HepG2 (cell line): ENCODE data around the gene ETFB. TPM values are rescaled to one million over a fixed set of nuclear protein-coding genes. Genes with fewer than 3 reads are reported as not detected.

Experiments used
- EED ChIP-seq: sonication (generic); formaldehyde crosslinking; IDR thresholded peaks from 2 replicates; pipeline ENCODE4 v1.5.0; 2020; ENCODE audit warnings: mild to moderate bottlenecking, missing genetic modification reagents
- HOXA3 ChIP-seq: sonication (generic); formaldehyde crosslinking; IDR thresholded peaks from 2 replicates; pipeline ENCODE4 v1.5.0; 2020; ENCODE audit warnings: missing genetic modification reagents
- KDM4B ChIP-seq: sonication (generic); formaldehyde crosslinking; IDR thresholded peaks from 2 replicates; pipeline ENCODE4 v1.4.0; 2020; ENCODE audit warnings: missing genetic modification reagents
- ONECUT2 ChIP-seq: sonication (generic); formaldehyde crosslinking; IDR thresholded peaks from 2 replicates; pipeline ENCODE4 v1.4.0; 2020; ENCODE audit warnings: missing genetic modification reagents
- PRDM4 ChIP-seq: sonication (generic); formaldehyde crosslinking; IDR thresholded peaks from 2 replicates; pipeline ENCODE4 v1.9.0; 2021; ENCODE audit warnings: missing genetic modification reagents, borderline replicate concordance
- RBFOX2 ChIP-seq: fragments of 200-400 bp; formaldehyde crosslinking; IDR thresholded peaks from 2 replicates; pipeline ENCODE4 v1.6.1; 2017; ENCODE audit warnings: low read depth, mild to moderate bottlenecking, low read length
- RFXANK ChIP-seq: IDR thresholded peaks from 2 replicates; pipeline ENCODE4 v1.6.1; 2016
- SIN3B ChIP-seq: fragments of 150-350 bp; IDR thresholded peaks from 2 replicates; pipeline ENCODE4 v1.6.1; 2014; ENCODE audit warnings: low read length
- SNAPC2 ChIP-seq: sonication (generic); formaldehyde crosslinking; IDR thresholded peaks from 2 replicates; pipeline ENCODE4 v1.8.1; 2022; ENCODE audit warnings: mild to moderate bottlenecking, missing genetic modification reagents
- SP140L ChIP-seq: sonication (generic); formaldehyde crosslinking; IDR thresholded peaks from 2 replicates; pipeline ENCODE4 v1.4.0; 2020; ENCODE audit warnings: missing genetic modification reagents, borderline replicate concordance
- ZBTB1 ChIP-seq: sonication (generic); formaldehyde crosslinking; IDR thresholded peaks from 2 replicates; pipeline ENCODE4 v1.4.0; 2020; ENCODE audit warnings: missing genetic modification reagents, borderline replicate concordance
- ZFP37 ChIP-seq: sonication (generic); formaldehyde crosslinking; IDR thresholded peaks from 2 replicates; pipeline ENCODE4 v1.4.0; 2020; ENCODE audit warnings: missing genetic modification reagents, borderline replicate concordance
- ZFYVE20 ChIP-seq: sonication (generic); formaldehyde crosslinking; IDR thresholded peaks from 2 replicates; pipeline ENCODE4 v1.8.0; 2023; ENCODE audit warnings: low read depth, mild to moderate bottlenecking, moderate library complexity, missing genetic modification reagents, borderline replicate concordance
- ZNF10 ChIP-seq: sonication (generic); formaldehyde crosslinking; IDR thresholded peaks from 2 replicates; pipeline ENCODE4 v1.4.0; 2020; ENCODE audit warnings: mild to moderate bottlenecking, low read depth, missing genetic modification reagents, borderline replicate concordance
- ZNF253 ChIP-seq: sonication (generic); formaldehyde crosslinking; IDR thresholded peaks from 2 replicates; pipeline ENCODE4 v1.8.0; 2022; ENCODE audit warnings: mild to moderate bottlenecking, missing genetic modification reagents, borderline replicate concordance
- ZNF275 ChIP-seq: sonication (generic); formaldehyde crosslinking; IDR thresholded peaks from 2 replicates; pipeline ENCODE4 v1.8.0; 2022; ENCODE audit warnings: missing genetic modification reagents, mild to moderate bottlenecking, inconsistent platforms, borderline replicate concordance
- ZNF329 ChIP-seq: sonication (generic); formaldehyde crosslinking; IDR thresholded peaks from 2 replicates; pipeline ENCODE4 v1.9.0; 2021; ENCODE audit warnings: low read depth, mild to moderate bottlenecking, missing genetic modification reagents
- ZNF530 ChIP-seq: sonication (generic); formaldehyde crosslinking; IDR thresholded peaks from 2 replicates; pipeline ENCODE4 v1.5.0; 2020; ENCODE audit warnings: low read depth, mild to moderate bottlenecking, missing genetic modification reagents
- ZNF547 ChIP-seq: sonication (generic); formaldehyde crosslinking; IDR thresholded peaks from 2 replicates; pipeline ENCODE4 v1.5.1; 2020; ENCODE audit warnings: mild to moderate bottlenecking, missing genetic modification reagents
- ZNF549 ChIP-seq: sonication (generic); formaldehyde crosslinking; IDR thresholded peaks from 2 replicates; pipeline ENCODE4 v1.5.0; 2020; ENCODE audit warnings: missing genetic modification reagents
- ZNF781 ChIP-seq: sonication (generic); formaldehyde crosslinking; IDR thresholded peaks from 2 replicates; pipeline ENCODE4 v1.5.1; 2020; ENCODE audit warnings: borderline replicate concordance, mild to moderate bottlenecking, missing genetic modification reagents; ENCODE audit errors: not compliant biosample characterization
- polyA plus RNA-seq, 8 experiments: library from polyadenylated mRNA; depleted of rRNA in 3 of 8; stranded (reverse) in 7 of 8; unstranded in 1 of 8; fragments of >200 nt; fragmentation: Illumina TruSeq in 4 of 8; extraction: Trizol in 4 of 8; gene quantifications; 2 replicates each; pipeline versions ENCODE4 v1.2.1 to v1.2.3, GENCODE V29; 2011 to 2016; ENCODE audit warnings: low read depth in 4 of 8, missing spikeins in 1 of 8, mixed read lengths in 1 of 8; ENCODE audit not compliant: insufficient read depth in 1 of 8
- total RNA-seq, 5 experiments: library from RNA; depleted of rRNA; stranded (reverse); fragments of >200 nt; fragmentation: Illumina TruSeq; extraction: Trizol; gene quantifications; 2 replicates each; pipeline ENCODE4 v1.2.3, GENCODE V29; 2016; ENCODE audit warnings: low read depth in 1 of 5
- TF ChIP-seq, protein P1 (sequence below): sonication (generic); formaldehyde crosslinking; IDR thresholded peaks from 2 replicates; pipeline ENCODE4 v1.4.0; 2020; ENCODE audit warnings: missing genetic modification reagents
- TF ChIP-seq, protein P2 (sequence below): sonication (generic); formaldehyde crosslinking; IDR thresholded peaks from 2 replicates; pipeline ENCODE4 v1.5.0; 2020; ENCODE audit warnings: missing genetic modification reagents

Gene ETFB
- total and polyA plus RNA-seq, 2 of the 13 experiments (the other 11 are each of a cell fraction or from before 2014, with no cell fraction given): 678 to 1,314 TPM

DNA sequence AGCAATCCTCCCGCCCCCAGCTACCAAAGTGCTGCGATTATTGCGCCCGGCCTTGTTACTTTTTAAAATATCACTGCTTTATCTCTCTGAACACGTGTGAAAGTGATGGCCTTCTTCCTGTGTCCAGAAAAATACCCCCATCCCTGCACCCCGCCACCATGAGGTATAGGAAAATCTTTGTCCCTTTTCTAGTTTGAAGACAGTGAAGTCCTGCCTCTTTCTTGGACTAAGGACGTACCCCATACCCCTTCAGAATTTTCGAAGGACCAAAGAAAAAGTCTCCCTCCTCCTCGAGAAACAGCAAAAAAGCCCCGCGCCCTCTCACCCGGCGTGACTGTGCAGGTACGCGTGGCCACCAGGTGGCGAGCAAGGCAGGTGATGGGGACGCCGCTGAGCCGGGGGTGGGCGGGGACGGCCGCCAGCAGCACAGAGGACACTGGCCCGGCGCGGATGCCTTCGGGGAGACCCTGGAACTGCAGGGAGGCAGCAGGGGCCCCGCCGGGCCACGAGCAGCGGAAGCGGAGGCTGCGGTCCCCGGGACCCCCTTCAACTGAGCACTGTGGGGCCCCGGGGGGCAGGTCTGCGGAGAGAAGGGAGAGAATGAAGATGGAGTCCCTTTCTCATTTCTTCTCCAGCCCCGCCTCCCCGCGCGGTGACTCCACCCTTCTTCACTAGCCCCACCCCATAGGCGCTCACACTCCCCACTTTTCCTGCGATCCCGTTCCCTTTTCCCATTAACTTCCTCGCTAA, 27.4 kb downstream of the ETFB start (continued):
- TF ChIP-seq ZNF253 (CRISPR knock-in tag) (no peak), ZNF530 (CRISPR knock-in tag) (no peak), PRDM4 (CRISPR knock-in tag) (no peak), RFXANK (no peak), ZNF329 (CRISPR knock-in tag) (0 out of 2 replicates have a peak, but pooled peaks have one; percentile 14), ZNF547 (CRISPR knock-in tag) (no peak), EED (CRISPR knock-in tag) (no peak), ZNF781 (no peak), ZFP37 (CRISPR knock-in tag) (no peak), SNAPC2 (CRISPR knock-in tag) (no peak), ZBTB1 (CRISPR knock-in tag) (no peak), KDM4B (0 out of 2 replicates have a peak, but pooled peaks have one; percentile 11), SP140L (CRISPR knock-in tag) (no peak), ZNF10 (CRISPR knock-in tag) (no peak), ZNF549 (CRISPR knock-in tag) (no peak), ZFYVE20 (CRISPR knock-in tag) (no peak), HOXA3 (CRISPR knock-in tag) (no peak), ZNF275 (no peak), SIN3B (no peak), RBFOX2 (peak; percentile 68; the same call in 1 of the 2 replicates), ONECUT2 (CRISPR knock-in tag) (no peak)
- TF ChIP-seq, protein P1, sequence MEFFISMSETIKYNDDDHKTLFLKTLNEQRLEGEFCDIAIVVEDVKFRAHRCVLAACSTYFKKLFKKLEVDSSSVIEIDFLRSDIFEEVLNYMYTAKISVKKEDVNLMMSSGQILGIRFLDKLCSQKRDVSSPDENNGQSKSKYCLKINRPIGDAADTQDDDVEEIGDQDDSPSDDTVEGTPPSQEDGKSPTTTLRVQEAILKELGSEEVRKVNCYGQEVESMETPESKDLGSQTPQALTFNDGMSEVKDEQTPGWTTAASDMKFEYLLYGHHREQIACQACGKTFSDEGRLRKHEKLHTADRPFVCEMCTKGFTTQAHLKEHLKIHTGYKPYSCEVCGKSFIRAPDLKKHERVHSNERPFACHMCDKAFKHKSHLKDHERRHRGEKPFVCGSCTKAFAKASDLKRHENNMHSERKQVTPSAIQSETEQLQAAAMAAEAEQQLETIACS (CRISPR knock-in tag): no peak
- TF ChIP-seq, protein P2, sequence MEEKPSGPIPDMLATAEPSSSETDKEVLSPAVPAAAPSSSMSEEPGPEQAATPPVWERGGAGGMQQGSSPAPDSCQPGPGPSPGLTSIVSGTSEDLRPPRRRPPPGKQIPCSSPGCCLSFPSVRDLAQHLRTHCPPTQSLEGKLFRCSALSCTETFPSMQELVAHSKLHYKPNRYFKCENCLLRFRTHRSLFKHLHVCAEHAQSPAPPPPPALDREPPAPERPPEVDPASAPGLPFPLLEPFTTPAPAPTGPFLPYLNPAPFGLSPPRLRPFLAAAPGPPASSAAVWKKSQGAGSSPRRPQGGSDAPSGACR: no peak
